Small intestine (tissue), 7 donors: ENCODE measurements around the gene RRM2. TPM values are rescaled to one million over a fixed set of nuclear protein-coding genes. Genes with fewer than 3 reads are reported as not detected.

ENCODE experiments used
- DNase-seq, 2 donors: peaks; one replicate each; pipeline versions ENCODE4 v3.0.0 to v3.0.0-alpha.2; 2013
- FAIRE-seq: peaks from 2 replicates; lab custom pipeline; 2012; peaks lifted over from hg19 to GRCh38; lab: Jason Lieb, UNC
- H3K27ac ChIP-seq, 3 donors: one replicate each; pipeline ENCODE4 v1.5.1; 2013; ENCODE audit warnings: low read length in 2 of 3, mild to moderate bottlenecking in 2 of 3, control low read depth in 1 of 3, inconsistent platforms in 1 of 3, low read depth in 1 of 3, moderate library complexity in 1 of 3
- H3K27me3 ChIP-seq, 3 donors: one replicate each; pipeline ENCODE4 v1.6.1; 2013; ENCODE audit warnings: low read length in 3 of 3, inconsistent platforms in 1 of 3; ENCODE audit not compliant: control insufficient read depth in 3 of 3, insufficient read depth in 3 of 3
- H3K36me3 ChIP-seq, 3 donors: one replicate each; pipeline ENCODE4 v1.6.1; 2013; ENCODE audit warnings: low read length in 3 of 3, inconsistent platforms in 1 of 3, low read depth in 1 of 3, mild to moderate bottlenecking in 1 of 3, moderate library complexity in 1 of 3; ENCODE audit not compliant: control insufficient read depth in 3 of 3, insufficient read depth in 2 of 3
- H3K4me1 ChIP-seq, 3 donors: one replicate each; pipeline ENCODE4 v1.6.1; 2013; ENCODE audit warnings: low read length in 2 of 3, inconsistent platforms in 1 of 3, low read depth in 1 of 3, mild to moderate bottlenecking in 1 of 3, moderate library complexity in 1 of 3; ENCODE audit not compliant: control insufficient read depth in 3 of 3, insufficient read depth in 2 of 3
- H3K4me3 ChIP-seq, 3 donors: one replicate each; pipeline ENCODE4 v1.5.1; 2013; ENCODE audit warnings: low read length in 3 of 3, control low read depth in 1 of 3, inconsistent platforms in 1 of 3, low read depth in 1 of 3, mild to moderate bottlenecking in 1 of 3, moderate library complexity in 1 of 3
- H3K9me3 ChIP-seq, 2 donors: one replicate each; pipeline ENCODE4 v1.6.1; 2013; ENCODE audit warnings: low read depth in 1 of 2, low read length in 1 of 2; ENCODE audit not compliant: control insufficient read depth in 2 of 2, insufficient read depth in 1 of 2
- WGBS, 3 donors: extraction: QIAGEN DNeasy Blood & Tissue Kit; methylation state at CpG; one replicate each; pipeline ENCODE4 v1.1.7; 2013; 5-methylcytosine and 5-hydroxymethylcytosine counted together
- polyA plus RNA-seq, 4 donors: library from polyadenylated mRNA; stranded (reverse) in 3 of 4; unstranded in 1 of 4; fragments of 200-250 nt in 3 of 4; fragments of 120-200 nt in 1 of 4; gene quantifications; one replicate each; pipeline versions ENCODE4 v1.2.1 to v1.2.3, GENCODE V29; 2013
- donor health status: healthy with polysubstance abuse.
- donor health status: control.
- donor health status: control.
- donor health status: Bipolar disorder and iron deficiency.
- donor health status: healthy.

The RRM2 gene
- polyA plus RNA-seq, 4 donors: 5.4 to 62.9 (median 19.9) TPM

- DNase-seq (no peak), FAIRE-seq (no peak)
- WGBS, 3 donors: 94 to 98% (median 96%) methylated on average over 7 to 8 of the region's 8 CpGs
These were observed 42.1 kb downstream of the RRM2 start for GRCh38 chr2:10164601-10165000.

GRCh38 chr2:10165282-10165681, 42.7 kb downstream of the RRM2 start:
- DNase-seq (no peak), FAIRE-seq (no peak)
- Histone ChIP-seq H3K36me3 (peaks cover 0 to 12% (median 0%) of the 10 kb centered on the region in 3 donors), H3K4me1 (peaks cover 0 to 49% (median 2%) of the 10 kb centered on the region in 3 donors), H3K4me3 (no peak overlapping the region), H3K27me3 (no peaks in the 10 kb centered on the region), H3K27ac (no peak overlapping the region), H3K9me3 (no peaks in the 10 kb centered on the region)
- WGBS, 3 donors: 94 to 99% (median 97%) methylated on average over 11 of the region's 11 CpGs

More at GRCh38 chr2:10164601-10165000, 42.1 kb downstream of the RRM2 start:
- no peak overlapping the region for H3K27ac ChIP-seq
- no peak overlapping the region for H3K4me3 ChIP-seq
- H3K36me3 ChIP-seq: peaks cover 0 to 12% (median 0%) of the 10 kb centered on the region in 3 donors
- H3K27me3 ChIP-seq: no peaks in the 10 kb centered on the region
- peaks cover 0 to 52% (median 2%) of the 10 kb centered on the region in 3 donors for H3K4me1 ChIP-seq
- H3K9me3 ChIP-seq: no peaks in the 10 kb centered on the region

- no peak overlapping the region for H3K4me3 ChIP-seq
- no peaks in the 10 kb centered on the region for H3K27me3 ChIP-seq
- H3K36me3 ChIP-seq: peaks cover 0 to 12% (median 0%) of the 10 kb centered on the region in 3 donors
- peaks cover 0 to 42% (median 0%) of the 10 kb centered on the region in 3 donors for H3K4me1 ChIP-seq
- no peak overlapping the region for H3K27ac ChIP-seq
- DNase-seq: no peak
- 94 to 95% (median 94%) methylated on average over 26 of the region's 26 CpGs for WGBS, 3 donors
- no peak for FAIRE-seq
- H3K9me3 ChIP-seq: no peaks in the 10 kb centered on the region
These were observed 43.5 kb downstream of the RRM2 start for GRCh38 chr2:10165861-10166675.

- Histone ChIP-seq H3K4me1 (peaks cover 0 to 36% (median 0%) of the 10 kb centered on the region in 3 donors), H3K27me3 (no peaks in the 10 kb centered on the region), H3K9me3 (no peaks in the 10 kb centered on the region), H3K4me3 (no peak overlapping the region), H3K27ac (no peak overlapping the region), H3K36me3 (peaks cover 0 to 12% (median 0%) of the 10 kb centered on the region in 3 donors)
- FAIRE-seq (no peak), DNase-seq (peak in 1 of 2 donors; percentile 17)
- 68 to 82% (median 82%) methylated on average over 18 of the region's 18 CpGs for WGBS, 3 donors
These were observed 44.2 kb downstream of the RRM2 start for GRCh38 chr2:10166676-10167292.

- FAIRE-seq: no peak
- H3K9me3 ChIP-seq: no peaks in the 10 kb centered on the region
- no peak overlapping the region for H3K27ac ChIP-seq
- H3K36me3 ChIP-seq: peaks cover 0 to 12% (median 0%) of the 10 kb centered on the region in 3 donors
- no peak for DNase-seq
- no peak overlapping the region for H3K4me3 ChIP-seq
- 91 to 95% (median 93%) methylated on average over 11 of the region's 11 CpGs for WGBS, 3 donors
- H3K4me1 ChIP-seq: peaks cover 0 to 31% (median 0%) of the 10 kb centered on the region in 3 donors
- H3K27me3 ChIP-seq: no peaks in the 10 kb centered on the region
These were observed 44.8 kb downstream of the RRM2 start for GRCh38 chr2:10167316-10167715.

- Histone ChIP-seq H3K27ac (no peak overlapping the region), H3K9me3 (no peaks in the 10 kb centered on the region), H3K4me1 (peaks cover 0 to 24% (median 0%) of the 10 kb centered on the region in 3 donors), H3K27me3 (no peaks in the 10 kb centered on the region), H3K4me3 (no peak overlapping the region), H3K36me3 (peaks cover 0 to 12% (median 0%) of the 10 kb centered on the region in 3 donors)
- DNase-seq (peak in 1 of 2 donors; percentile 67), FAIRE-seq (no peak)
- 73 to 89% (median 84%) methylated on average over 5 of the region's 5 CpGs for WGBS, 3 donors
These were observed 45.7 kb downstream of the RRM2 start for GRCh38 chr2:10168221-10168620.

GRCh38 chr2:10169053-10169578, 46.6 kb downstream of the RRM2 start:
- 62 to 85% (median 72%) methylated on average over 7 of the region's 7 CpGs for WGBS, 3 donors
- Histone ChIP-seq H3K27me3 (no peaks in the 10 kb centered on the region), H3K36me3 (peaks cover 0 to 15% (median 0%) of the 10 kb centered on the region in 3 donors), H3K9me3 (no peaks in the 10 kb centered on the region), H3K4me1 (peaks cover 0 to 23% (median 0%) of the 10 kb centered on the region in 3 donors), H3K27ac (no peak overlapping the region), H3K4me3 (no peak overlapping the region)
- FAIRE-seq: no peak
- no peak for DNase-seq

GRCh38 chr2:10169581-10169980, 47.0 kb downstream of the RRM2 start:
- no peak for DNase-seq

More at GRCh38 chr2:10169581-10169980, 47.0 kb downstream of the RRM2 start:
- H3K27me3 ChIP-seq: no peaks in the 10 kb centered on the region
- no peaks in the 10 kb centered on the region for H3K9me3 ChIP-seq
- peaks cover 0 to 23% (median 0%) of the 10 kb centered on the region in 3 donors for H3K4me1 ChIP-seq
- H3K4me3 ChIP-seq: no peak overlapping the region
- no peak for FAIRE-seq
- 50 to 70% (median 70%) methylated on average over 10 to 11 of the region's 11 CpGs for WGBS, 3 donors
- no peak overlapping the region for H3K27ac ChIP-seq
- peaks cover 0 to 16% (median 0%) of the 10 kb centered on the region in 3 donors for H3K36me3 ChIP-seq
